RWPE2 (cell line): Measurements from ENCODE around the gene AIMP2.
A peak's percentile ranks its signal among the peaks of the same experiment; 100 is the strongest.

Experiments used
- ATAC-seq: fragments of 200-7000 bp; cut with Tn5 transposase; 3 replicates; pipeline ENCODE4 v1.9.1; 2021; ENCODE audit warnings: low read depth
- DNase-seq: peaks from one replicate; pipeline ENCODE4 v3.0.0-alpha.2; 2020; ENCODE audit warnings: low spot score
- H3K27ac ChIP-seq: fragments of 450-650 bp; 2 replicates; pipeline ENCODE4 v1.5.1; 2017; ENCODE audit warnings: mild to moderate bottlenecking; ENCODE audit not compliant: poor library complexity, severe bottlenecking
- H3K27me3 ChIP-seq: fragments of 250-450 bp; sonication (Bioruptor Pico); 2 replicates; pipeline ENCODE4 v1.5.1; 2021; ENCODE audit warnings: mild to moderate bottlenecking, moderate library complexity; ENCODE audit not compliant: insufficient read depth, poor library complexity, severe bottlenecking
- H3K36me3 ChIP-seq: fragments of 250-450 bp; sonication (Bioruptor Pico); 2 replicates; pipeline ENCODE4 v1.5.1; 2020; ENCODE audit warnings: low read depth, mild to moderate bottlenecking, moderate library complexity
- H3K4me1 ChIP-seq: fragments of 250-450 bp; sonication (Bioruptor Pico); 2 replicates; pipeline ENCODE4 v1.5.1; 2021; ENCODE audit warnings: mild to moderate bottlenecking, moderate library complexity; ENCODE audit not compliant: insufficient read depth, poor library complexity, severe bottlenecking
- H3K4me3 ChIP-seq: fragments of 250-450 bp; sonication (Bioruptor Pico); 2 replicates; pipeline ENCODE4 v1.5.1; 2021; ENCODE audit warnings: mild to moderate bottlenecking, moderate library complexity; ENCODE audit not compliant: severe bottlenecking
- H3K9me3 ChIP-seq: fragments of 250-450 bp; sonication (Bioruptor Pico); 2 replicates; pipeline ENCODE4 v1.5.1; 2021; ENCODE audit warnings: mild to moderate bottlenecking, moderate library complexity; ENCODE audit not compliant: severe bottlenecking
- TF ChIP-seq, protein P1 (sequence below): fragments of 450-650 bp; IDR thresholded peaks from one replicate; pipeline ENCODE4 v1.5.1; 2017; ENCODE audit warnings: mild to moderate bottlenecking, moderate library complexity; ENCODE audit not compliant: poor library complexity, severe bottlenecking

Gene AIMP2

DNA sequence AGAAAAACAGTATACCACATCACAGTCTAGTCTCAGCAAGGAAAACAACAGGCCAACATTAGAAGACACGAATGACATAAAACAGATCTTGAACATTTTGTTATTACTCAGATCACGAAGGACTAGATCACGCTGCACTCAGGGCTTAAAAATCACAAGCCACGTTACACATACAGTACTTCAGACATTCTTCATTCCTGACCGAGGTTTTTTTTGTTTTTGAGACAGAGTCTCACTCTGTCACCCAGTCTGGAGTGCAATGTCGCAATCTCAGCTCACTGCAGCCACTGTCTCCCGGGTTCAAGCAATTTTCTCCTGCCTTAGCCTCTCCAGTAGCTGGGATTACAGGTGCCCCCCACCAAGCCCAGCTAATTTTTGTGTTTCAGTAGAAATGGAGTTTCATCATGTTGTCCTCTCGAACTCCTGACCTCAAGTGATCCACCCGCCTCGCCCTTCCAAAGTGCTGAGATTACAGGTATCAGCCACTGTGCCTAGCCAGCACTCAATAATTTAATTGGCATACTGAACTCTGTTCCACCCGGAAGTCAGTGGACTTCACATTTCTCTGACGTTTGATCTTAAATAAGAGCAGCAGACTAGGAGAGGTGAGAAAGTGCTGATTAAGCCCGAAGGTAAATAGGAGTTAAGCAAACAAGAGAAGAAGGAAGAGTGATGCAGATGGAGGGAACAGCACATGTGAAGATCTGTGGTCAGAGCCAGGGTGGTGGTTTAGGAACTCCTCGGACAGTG, 3.5 kb downstream of the AIMP2 start:
- Histone ChIP-seq H3K27ac (no peak overlapping the region), H3K36me3 (peaks cover 46% of the 10 kb centered on the region), H3K4me1 (peaks cover 14% of the 10 kb centered on the region), H3K4me3 (no peak overlapping the region), H3K27me3 (no peaks in the 10 kb centered on the region), H3K9me3 (no peaks in the 10 kb centered on the region)
- no peak for ATAC-seq
- TF ChIP-seq, protein P1, sequence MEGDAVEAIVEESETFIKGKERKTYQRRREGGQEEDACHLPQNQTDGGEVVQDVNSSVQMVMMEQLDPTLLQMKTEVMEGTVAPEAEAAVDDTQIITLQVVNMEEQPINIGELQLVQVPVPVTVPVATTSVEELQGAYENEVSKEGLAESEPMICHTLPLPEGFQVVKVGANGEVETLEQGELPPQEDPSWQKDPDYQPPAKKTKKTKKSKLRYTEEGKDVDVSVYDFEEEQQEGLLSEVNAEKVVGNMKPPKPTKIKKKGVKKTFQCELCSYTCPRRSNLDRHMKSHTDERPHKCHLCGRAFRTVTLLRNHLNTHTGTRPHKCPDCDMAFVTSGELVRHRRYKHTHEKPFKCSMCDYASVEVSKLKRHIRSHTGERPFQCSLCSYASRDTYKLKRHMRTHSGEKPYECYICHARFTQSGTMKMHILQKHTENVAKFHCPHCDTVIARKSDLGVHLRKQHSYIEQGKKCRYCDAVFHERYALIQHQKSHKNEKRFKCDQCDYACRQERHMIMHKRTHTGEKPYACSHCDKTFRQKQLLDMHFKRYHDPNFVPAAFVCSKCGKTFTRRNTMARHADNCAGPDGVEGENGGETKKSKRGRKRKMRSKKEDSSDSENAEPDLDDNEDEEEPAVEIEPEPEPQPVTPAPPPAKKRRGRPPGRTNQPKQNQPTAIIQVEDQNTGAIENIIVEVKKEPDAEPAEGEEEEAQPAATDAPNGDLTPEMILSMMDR = no peak
- no peak for DNase-seq

DNA sequence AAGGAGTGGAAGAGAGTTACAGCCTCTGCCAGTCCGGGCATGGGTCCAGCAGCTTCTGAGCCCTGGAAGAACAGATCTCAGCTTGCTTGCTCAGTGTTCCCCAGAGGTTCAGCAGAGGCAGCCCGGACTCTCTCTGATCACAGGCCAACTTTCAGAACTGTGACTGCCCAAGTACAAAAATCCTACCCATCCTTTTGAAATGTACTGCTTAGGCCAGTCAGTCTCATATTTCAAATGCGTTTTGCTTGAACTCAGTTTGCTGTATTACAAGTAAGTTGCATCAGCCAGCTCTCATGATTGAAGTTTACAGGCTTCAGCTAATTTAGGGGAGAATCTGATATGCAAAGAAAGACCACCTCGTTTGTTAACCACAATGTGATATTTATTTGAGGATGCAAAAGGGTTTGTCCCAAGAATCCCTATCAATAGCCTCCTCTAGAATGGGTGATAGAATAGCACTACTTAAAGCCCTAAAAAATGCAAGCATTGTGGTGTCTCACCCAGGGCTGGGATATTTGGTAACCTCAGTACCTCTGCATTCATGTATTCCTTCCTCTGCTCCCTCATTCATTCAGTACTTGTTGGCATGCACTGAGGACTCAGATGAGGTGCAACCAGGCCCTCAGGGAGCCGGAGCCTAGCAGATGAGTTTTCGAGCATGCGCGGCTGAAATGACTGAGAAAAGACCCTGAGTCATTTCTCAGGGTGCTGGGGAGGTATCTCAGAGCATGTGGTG, 7.0 kb downstream of the AIMP2 start:
- Histone ChIP-seq H3K36me3 (peaks cover 77% of the 10 kb centered on the region), H3K4me3 (no peak overlapping the region), H3K27ac (peak overlapping the region; percentile 29), H3K4me1 (peaks cover 14% of the 10 kb centered on the region), H3K27me3 (no peaks in the 10 kb centered on the region), H3K9me3 (no peaks in the 10 kb centered on the region)
- TF ChIP-seq, protein P1 = no peak
- ATAC-seq (peak; percentile 80), DNase-seq (no peak)

DNA sequence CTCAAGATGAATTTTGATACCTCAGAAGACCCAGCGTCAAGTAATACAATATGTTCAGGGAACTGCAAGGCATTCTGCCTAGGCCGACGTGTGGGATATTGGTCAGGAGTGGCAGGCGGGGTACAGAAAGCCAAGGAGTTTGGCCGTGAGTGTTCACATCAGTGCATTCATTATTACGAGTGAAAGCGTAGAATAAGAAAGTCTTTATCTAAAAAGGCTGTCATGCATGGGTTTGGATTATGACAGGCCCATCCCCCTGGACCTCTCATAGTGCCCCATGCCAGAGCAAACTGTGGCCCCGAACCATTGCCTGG, 7.5 kb downstream of the AIMP2 start:
- Histone ChIP-seq H3K27me3 (no peaks in the 10 kb centered on the region), H3K4me1 (peaks cover 14% of the 10 kb centered on the region), H3K27ac (peak overlapping the region; percentile 29), H3K4me3 (no peak overlapping the region), H3K9me3 (no peaks in the 10 kb centered on the region), H3K36me3 (peaks cover 77% of the 10 kb centered on the region)
- TF ChIP-seq, protein P1 = no peak
- DNase-seq = no peak
- no peak for ATAC-seq

DNA sequence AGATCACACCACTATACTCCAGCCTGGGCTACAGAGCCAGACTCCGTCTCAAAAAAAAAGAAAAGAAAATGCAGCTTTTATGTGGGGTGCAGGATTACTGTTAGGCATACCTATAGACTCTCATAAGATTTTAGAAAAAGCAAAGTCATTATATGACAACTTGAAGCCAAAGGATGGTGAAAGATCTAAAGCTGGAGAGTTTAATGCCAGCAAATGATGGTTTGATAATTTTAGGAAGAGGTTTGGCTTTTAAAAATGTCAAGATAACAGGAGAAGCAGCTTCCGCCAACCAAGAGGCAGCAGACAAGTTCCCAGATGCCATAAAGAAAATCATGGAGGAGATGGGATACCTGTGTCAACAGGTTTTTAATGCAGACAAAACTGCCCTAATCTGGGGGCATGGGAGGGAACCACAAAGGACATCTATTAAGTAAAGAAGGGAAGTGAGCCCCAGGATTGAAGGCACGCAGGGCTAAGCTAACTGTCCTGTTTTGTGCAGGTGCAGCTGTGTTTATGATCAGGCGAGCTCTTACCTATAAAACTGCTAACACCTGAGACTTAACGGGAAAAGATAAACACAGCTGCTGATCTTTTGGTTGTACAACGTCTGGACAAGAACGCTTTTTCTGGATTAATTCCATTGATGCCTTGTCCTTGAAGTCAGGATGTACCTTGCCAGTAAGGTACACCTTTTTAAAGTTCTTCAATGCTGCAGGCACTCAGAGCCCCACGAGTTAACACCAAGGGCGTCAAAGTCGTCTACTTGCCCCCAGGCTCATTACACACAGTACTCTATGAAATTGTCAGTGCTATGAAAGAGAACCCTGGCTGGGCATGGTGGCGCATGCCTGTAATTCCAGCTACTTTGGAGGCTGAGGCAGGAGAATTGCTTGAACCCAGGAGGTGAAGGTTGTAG, 11.6 kb downstream of the AIMP2 start:
- Histone ChIP-seq H3K4me3 (no peak overlapping the region), H3K4me1 (peaks cover 6% of the 10 kb centered on the region), H3K36me3 (peaks cover 94% of the 10 kb centered on the region), H3K9me3 (no peaks in the 10 kb centered on the region), H3K27me3 (no peaks in the 10 kb centered on the region), H3K27ac (peak overlapping the region; percentile 20)
- DNase-seq = no peak
- no peak for ATAC-seq
- TF ChIP-seq, protein P1 = no peak
